ENCODE measurements around the gene ARHGEF18.
"Not testable (repeated sequence)": the region's sequence is repeated elsewhere in the genome, so short reads cannot be mapped to it uniquely, and the experiment has no call there.

The ARHGEF18 gene

GRCh38 chr19:7358102-7358597 is 9.4 kb downstream of the ARHGEF18 start:
- DNase-seq (ENCODE audit: low read depth): no peak
- no peak for TF ChIP-seq CTCF (IDR thresholded peaks at IDR 0.05; ENCODE audit: control insufficient read depth, extremely low read depth, insufficient read depth)
- H3K4me3 ChIP-seq (ENCODE audit: low read depth, low read length): no peak overlapping the region

DNA sequence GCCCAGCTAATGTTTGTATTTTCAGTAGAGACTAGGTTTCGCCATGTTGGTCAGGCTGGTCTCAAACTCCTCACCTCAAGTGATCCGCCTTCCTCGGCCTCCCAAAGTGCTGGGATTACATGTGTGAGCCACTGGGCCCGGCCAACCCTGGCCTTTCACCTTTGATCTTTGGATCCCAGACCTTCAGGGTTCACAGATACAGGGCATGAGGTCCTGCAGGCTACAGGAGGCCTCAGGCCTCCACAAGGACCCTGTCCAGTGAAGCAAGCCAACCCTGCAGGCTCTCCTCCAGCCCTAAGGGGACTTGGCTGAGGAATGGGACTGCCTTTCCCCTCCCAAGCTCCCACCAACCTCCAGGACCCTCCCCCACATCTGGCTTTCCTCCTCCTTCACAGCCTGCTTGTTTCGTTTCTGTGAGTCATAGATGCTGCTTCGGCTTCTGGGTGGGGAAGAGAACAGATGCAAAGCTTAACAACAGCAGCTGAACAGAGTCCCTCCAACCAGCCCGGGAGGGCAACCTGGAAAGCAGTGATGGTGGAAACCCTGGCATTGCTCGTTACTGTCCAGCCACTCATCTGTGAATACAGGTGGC is 11.8 kb downstream of the ARHGEF18 start:
- no peak for DNase-seq (ENCODE audit: low read depth)
- no peak for TF ChIP-seq CTCF (IDR thresholded peaks at IDR 0.05; ENCODE audit: control insufficient read depth, extremely low read depth, insufficient read depth)
- no peak overlapping the region for H3K4me3 ChIP-seq (ENCODE audit: low read depth, low read length)

- TF ChIP-seq CTCF (IDR thresholded peaks at IDR 0.05; ENCODE audit: control insufficient read depth, extremely low read depth, insufficient read depth): no peak
- DNase-seq (ENCODE audit: low read depth): no peak
- no peak overlapping the region for H3K4me3 ChIP-seq (ENCODE audit: low read depth, low read length)
Observed at GRCh38 chr19:7363225-7363624, 14.5 kb downstream of the ARHGEF18 start.

- peak; percentile 58 for TF ChIP-seq CTCF (IDR thresholded peaks at IDR 0.05; ENCODE audit: control insufficient read depth, extremely low read depth, insufficient read depth)
Observed at GRCh38 chr19:7366701-7367420, 18.1 kb downstream of the ARHGEF18 start.

GRCh38 chr19:7368456-7368855 is 19.7 kb downstream of the ARHGEF18 start:
- H3K4me3 ChIP-seq (ENCODE audit: low read depth, low read length): no peak overlapping the region
- no peak for TF ChIP-seq CTCF (IDR thresholded peaks at IDR 0.05; ENCODE audit: control insufficient read depth, extremely low read depth, insufficient read depth)
- no peak for DNase-seq (ENCODE audit: low read depth)

More at GRCh38 chr19:7366701-7367420, 18.1 kb downstream of the ARHGEF18 start:
- peak; percentile 58 for DNase-seq (ENCODE audit: low read depth)
- H3K4me3 ChIP-seq (ENCODE audit: low read depth, low read length): no peak overlapping the region

DNA sequence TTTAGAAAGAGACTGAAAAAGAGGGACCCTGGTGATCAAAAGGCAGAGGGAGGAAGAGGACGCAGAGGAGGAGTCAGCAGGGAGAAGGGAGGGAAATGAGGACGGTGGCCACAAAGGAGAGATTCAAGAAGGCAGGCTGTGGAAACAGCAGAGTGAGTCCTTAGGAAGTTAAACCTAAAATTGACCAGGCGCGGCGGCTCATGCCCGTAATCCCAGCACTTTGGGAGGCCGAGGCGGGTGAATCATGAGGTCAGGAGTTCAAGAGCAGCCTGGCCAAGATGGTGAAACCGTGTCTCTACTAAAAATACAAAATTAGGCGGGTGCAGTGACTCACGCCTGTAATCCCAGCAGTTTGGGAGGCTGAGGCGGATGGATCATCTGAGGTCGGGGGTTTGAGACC is 20.1 kb downstream of the ARHGEF18 start:
- DNase-seq (ENCODE audit: low read depth); H3K4me3 ChIP-seq (ENCODE audit: low read depth, low read length): not testable (repeated sequence)

GRCh38 chr19:7370546-7370945 is 21.8 kb downstream of the ARHGEF18 start:
- TF ChIP-seq CTCF (IDR thresholded peaks at IDR 0.05; ENCODE audit: control insufficient read depth, extremely low read depth, insufficient read depth): no peak
- no peak overlapping the region for H3K4me3 ChIP-seq (ENCODE audit: low read depth, low read length)
- no peak for DNase-seq (ENCODE audit: low read depth)

Measured in LNCaP clone FGC (cell line).